Ishikawa (cell line): Measurements from ENCODE around the gene GPAT3.

Experiments used
- CREB1 ChIP-seq: IDR thresholded peaks from 2 replicates; pipeline ENCODE4 v1.6.1; 2012; ENCODE audit warnings: low read depth
- EGR1 ChIP-seq: IDR thresholded peaks from 2 replicates; pipeline ENCODE4 v1.6.1; 2012
- EP300 ChIP-seq: IDR thresholded peaks from 2 replicates; pipeline ENCODE4 v1.6.1; 2012; ENCODE audit warnings: borderline replicate concordance
- FOXM1 ChIP-seq: IDR thresholded peaks from 2 replicates; pipeline ENCODE4 v1.6.1; 2012; ENCODE audit warnings: low read depth, borderline replicate concordance
- MAX ChIP-seq: IDR thresholded peaks from 2 replicates; pipeline ENCODE4 v1.6.1; 2012
- NFIC ChIP-seq: IDR thresholded peaks from 2 replicates; pipeline ENCODE4 v1.6.1; 2012
- RAD21 ChIP-seq: IDR thresholded peaks from 2 replicates; pipeline ENCODE4 v1.6.1; 2012; ENCODE audit warnings: low read depth
- REST ChIP-seq: IDR thresholded peaks from 2 replicates; pipeline ENCODE4 v1.6.1; 2012; ENCODE audit warnings: low read depth, mild to moderate bottlenecking
- TAF1 ChIP-seq: IDR thresholded peaks from 2 replicates; pipeline ENCODE4 v1.6.1; 2012; ENCODE audit warnings: low read depth, mild to moderate bottlenecking
- TEAD4 ChIP-seq: IDR thresholded peaks from 2 replicates; pipeline ENCODE4 v1.6.1; 2012
- YY1 ChIP-seq: IDR thresholded peaks from 2 replicates; pipeline ENCODE4 v1.6.1; 2012; ENCODE audit warnings: low read depth
- ZBTB7A ChIP-seq: IDR thresholded peaks from 2 replicates; pipeline ENCODE4 v1.6.1; 2012; ENCODE audit warnings: low read depth
- TF ChIP-seq, protein P1 (sequence below): IDR thresholded peaks from 2 replicates; pipeline ENCODE4 v1.6.1; 2012

- TF ChIP-seq REST: no peak
- TF ChIP-seq TAF1: no peak
- TF ChIP-seq TEAD4: no peak
- TF ChIP-seq CREB1: no peak
- no peak for TF ChIP-seq NFIC
- no peak for TF ChIP-seq EGR1
- no peak for TF ChIP-seq FOXM1
- TF ChIP-seq ZBTB7A: no peak
- no peak for TF ChIP-seq EP300
- TF ChIP-seq YY1: no peak
- no peak for TF ChIP-seq RAD21
- TF ChIP-seq, protein P1, sequence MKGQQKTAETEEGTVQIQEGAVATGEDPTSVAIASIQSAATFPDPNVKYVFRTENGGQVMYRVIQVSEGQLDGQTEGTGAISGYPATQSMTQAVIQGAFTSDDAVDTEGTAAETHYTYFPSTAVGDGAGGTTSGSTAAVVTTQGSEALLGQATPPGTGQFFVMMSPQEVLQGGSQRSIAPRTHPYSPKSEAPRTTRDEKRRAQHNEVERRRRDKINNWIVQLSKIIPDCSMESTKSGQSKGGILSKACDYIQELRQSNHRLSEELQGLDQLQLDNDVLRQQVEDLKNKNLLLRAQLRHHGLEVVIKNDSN: no peak
- TF ChIP-seq MAX: no peak
These were observed 16.2 kb downstream of the GPAT3 start for GRCh38 chr4:83552083-83552482.
